CD4-positive, alpha-beta T cell (primary cell): Measurements from ENCODE around the gene CELSR2. TPM values are rescaled to one million over a fixed set of nuclear protein-coding genes. Genes with fewer than 3 reads are reported as not detected.

ENCODE experiments used
- ATAC-seq: fragments of 200-7000 bp; cut with Tn5 transposase; one replicate; pipeline ENCODE4 v1.10.0; 2022; ENCODE audit warnings: mild to moderate bottlenecking; ENCODE audit not compliant: poor library complexity
- CTCF ChIA-PET: fragments of 350-600 bp; sonication (Branson Sonifier 250); formaldehyde crosslinking; loops from one replicate; lab custom pipeline; 2021; ENCODE audit warnings: antibody characterized with exemption, inconsistent platforms; lab: Charles Lee
- POLR2A ChIA-PET: fragments of 350-600 bp; sonication (Branson Sonifier 250); formaldehyde crosslinking; loops from one replicate; lab custom pipeline; 2021; ENCODE audit warnings: antibody characterized with exemption, inconsistent platforms; lab: Charles Lee
- DNase-seq, 14 experiments: peaks; one replicate each; pipeline ENCODE4 v3.0.0-alpha.2; 2013 to 2020; ENCODE audit warnings: mixed read lengths in 2 of 14
- H3K27ac ChIP-seq, 2 donors: one replicate each; pipeline versions ENCODE4 v1.5.1 to v1.7.0; 2013; ENCODE audit warnings: low read length in 2 of 2, low read depth in 1 of 2, mild to moderate bottlenecking in 1 of 2
- H3K27me3 ChIP-seq, 2 experiments: 1 replicate in 1 of 2; 2 replicates in 1 of 2; pipeline versions ENCODE4 v1.6.1 to v1.7.0; 2013; ENCODE audit warnings: low read length in 2 of 2, control low read depth in 1 of 2, mild to moderate bottlenecking in 1 of 2, moderate library complexity in 1 of 2; ENCODE audit not compliant: insufficient read depth in 2 of 2, control insufficient read depth in 1 of 2
- H3K36me3 ChIP-seq: one replicate; pipeline ENCODE4 v1.6.1; 2013; ENCODE audit warnings: low read length, control low read depth; ENCODE audit not compliant: insufficient read depth
- H3K4me1 ChIP-seq: one replicate; pipeline ENCODE4 v1.6.1; 2013; ENCODE audit warnings: low read length, control low read depth; ENCODE audit not compliant: insufficient read depth
- H3K4me3 ChIP-seq: one replicate; pipeline ENCODE4 v1.5.1; 2013; ENCODE audit warnings: mild to moderate bottlenecking, low read length, moderate library complexity
- H3K9me3 ChIP-seq, 2 experiments: 1 replicate in 1 of 2; 2 replicates in 1 of 2; pipeline versions ENCODE4 v1.6.1 to v1.7.0; 2013; ENCODE audit warnings: low read length in 2 of 2, mild to moderate bottlenecking in 2 of 2, control low read depth in 1 of 2, moderate library complexity in 1 of 2; ENCODE audit not compliant: control insufficient read depth in 1 of 2, insufficient read depth in 1 of 2
- H3K27ac Mint-ChIP-seq: one replicate; pipeline ENCODE4 v1.8.0; 2020; ENCODE audit warnings: mixed read lengths
- H3K27me3 Mint-ChIP-seq: one replicate; pipeline ENCODE4 v1.8.0; 2021; ENCODE audit warnings: mixed read lengths
- H3K36me3 Mint-ChIP-seq: one replicate; pipeline ENCODE4 v1.8.0; 2021; ENCODE audit warnings: low read depth, mixed read lengths
- H3K4me1 Mint-ChIP-seq: one replicate; pipeline ENCODE4 v1.8.0; 2021; ENCODE audit warnings: low read depth, mixed read lengths
- H3K4me3 Mint-ChIP-seq: one replicate; pipeline ENCODE4 v1.8.0; 2020; ENCODE audit warnings: mild to moderate bottlenecking, mixed read lengths
- H3K9me3 Mint-ChIP-seq: one replicate; pipeline ENCODE4 v1.8.0; 2020; ENCODE audit warnings: mixed read lengths
- CTCF ChIP-seq: fragments of 200-600 bp; IDR thresholded peaks from one replicate; pipeline ENCODE4 v1.8.0; 2022; ENCODE audit warnings: antibody characterized with exemption, mild to moderate bottlenecking
- intact Hi-C, 2 experiments: fragments of 100-400 bp; cut with DNase I in 1 of 2; cut with micrococcal nuclease in 1 of 2; formaldehyde crosslinking; loops; one replicate each; pipeline versions ENCODE4 v1.15.1 to v1.9.0; 2023 to 2025; cut with DNase I, micrococcal nuclease
- total RNA-seq, 174 experiments: library from RNA in 2 of 174; stranded (reverse) in 2 of 174; gene quantifications; one replicate each; pipeline ENCODE4 v1.2.3 and lab custom pipeline; 2021 to 2026

CELSR2 gene
- total RNA-seq, 2 experiments from 2014 or later: 3.6 TPM

GRCh38 chr1:109243860-109244552 is 5.3 kb upstream of the CELSR2 start:
- Histone ChIP-seq H3K36me3 (peaks cover 1% of the 10 kb centered on the region), H3K9me3 (no peaks in the 10 kb centered on the region), H3K4me1 (peaks cover 32% of the 10 kb centered on the region), H3K4me3 (no peak overlapping the region), H3K27ac (no peak overlapping the region), H3K27me3 (peaks cover 7% of the 10 kb centered on the region in 2 experiments)
- DNase-seq: no peak
- Mint-ChIP-seq H3K36me3 (peaks cover 6% of the 10 kb centered on the region), H3K4me1 (peaks cover 26% of the 10 kb centered on the region), H3K27ac (no peak overlapping the region), H3K9me3 (no peaks in the 10 kb centered on the region), H3K27me3 (peaks cover under 1% of the 10 kb centered on the region), H3K4me3 (no peak overlapping the region)
- POLR2A ChIA-PET: no interaction called here
- no peak for ATAC-seq
- CTCF ChIA-PET: no interaction called here
- no peak for TF ChIP-seq CTCF
- intact Hi-C loops: no loop called here

- Mint-ChIP-seq H3K27ac (no peak overlapping the region), H3K4me1 (peaks cover 27% of the 10 kb centered on the region), H3K9me3 (no peaks in the 10 kb centered on the region), H3K27me3 (peaks cover 4% of the 10 kb centered on the region), H3K4me3 (no peak overlapping the region), H3K36me3 (no peaks in the 10 kb centered on the region)
- Histone ChIP-seq H3K4me1 (peaks cover 34% of the 10 kb centered on the region), H3K36me3 (no peaks in the 10 kb centered on the region), H3K4me3 (no peak overlapping the region), H3K27me3 (peaks cover 7 to 13% of the 10 kb centered on the region in 2 experiments), H3K9me3 (no peaks in the 10 kb centered on the region), H3K27ac (no peak overlapping the region)
- ATAC-seq: no peak
- no peak for TF ChIP-seq CTCF
- intact Hi-C loops: no loop called here
- POLR2A ChIA-PET: no interaction called here
- CTCF ChIA-PET: no interaction called here
- DNase-seq: peak in 1 of 14 experiments; percentile 20
Measured at GRCh38 chr1:109246141-109246551, 3.2 kb upstream of the CELSR2 start.

- H3K36me3 Mint-ChIP-seq: no peaks in the 10 kb centered on the region
- peaks cover 4% of the 10 kb centered on the region for H3K27me3 Mint-ChIP-seq
- H3K27ac Mint-ChIP-seq: no peak overlapping the region
- intact Hi-C loops: no loop called here
- Histone ChIP-seq H3K27me3 (peaks cover 7 to 12% of the 10 kb centered on the region in 2 experiments), H3K4me1 (peaks cover 19% of the 10 kb centered on the region), H3K9me3 (no peaks in the 10 kb centered on the region), H3K27ac (no peak overlapping the region), H3K36me3 (no peaks in the 10 kb centered on the region), H3K4me3 (no peak overlapping the region)
- H3K9me3 Mint-ChIP-seq: no peaks in the 10 kb centered on the region
- no peak for TF ChIP-seq CTCF
- DNase-seq (no peak), ATAC-seq (no peak)
- POLR2A ChIA-PET: interaction anchor here (1.6 kb wide), 1 partner anchor 178 kb away, joined by 3 read pairs; no protein-coding TSS in a partner anchor
- no peak overlapping the region for H3K4me3 Mint-ChIP-seq
- CTCF ChIA-PET: no interaction called here
- H3K4me1 Mint-ChIP-seq: peaks cover 17% of the 10 kb centered on the region
Measured at GRCh38 chr1:109247401-109248365, 1.7 kb upstream of the CELSR2 start.
